ENCODE measurements around the gene UBE2O. TPM values are rescaled to one million over a fixed set of nuclear protein-coding genes. Genes with fewer than 3 reads are reported as not detected.
A peak's percentile ranks its signal among the peaks of the same experiment; 100 is the strongest.

UBE2O gene
- total RNA-seq, 1 donor from 2014 or later: 19.3 TPM

GRCh38 chr17:76369379-76369778 is 83.6 kb downstream of the UBE2O start:
- ATAC-seq: no peak

GRCh38 chr17:76368545-76368944 is 84.4 kb downstream of the UBE2O start:
- no peak for ATAC-seq

More at GRCh38 chr17:76369379-76369778, 83.6 kb downstream of the UBE2O start:
- TF ChIP-seq CTCF (IDR thresholded peaks at IDR 0.05): no peak
- intact Hi-C loops (cut with DNase I): no loop called here
- Histone ChIP-seq H3K9me3 (no peaks in the 10 kb centered on the region), H3K4me1 (peaks cover 6% of the 10 kb centered on the region), H3K27ac (no peak overlapping the region), H3K36me3 (no peaks in the 10 kb centered on the region), H3K4me3 (no peak overlapping the region), H3K27me3 (no peaks in the 10 kb centered on the region)
- no peak for DNase-seq

GRCh38 chr17:76367642-76368041 is 85.3 kb downstream of the UBE2O start:
- H3K4me1 ChIP-seq: peaks cover 6% of the 10 kb centered on the region
- no peaks in the 10 kb centered on the region for H3K9me3 ChIP-seq
- intact Hi-C loops (cut with DNase I): no loop called here
- H3K27ac ChIP-seq: no peak overlapping the region
- H3K4me3 ChIP-seq: no peak overlapping the region
- H3K36me3 ChIP-seq: no peaks in the 10 kb centered on the region
- ATAC-seq (no peak), DNase-seq (no peak)
- TF ChIP-seq CTCF (IDR thresholded peaks at IDR 0.05): no peak
- no peaks in the 10 kb centered on the region for H3K27me3 ChIP-seq

More at GRCh38 chr17:76368545-76368944, 84.4 kb downstream of the UBE2O start:
- no peaks in the 10 kb centered on the region for H3K36me3 ChIP-seq
- no peak for TF ChIP-seq CTCF (IDR thresholded peaks at IDR 0.05)
- intact Hi-C loops (cut with DNase I): no loop called here
- H3K9me3 ChIP-seq: no peaks in the 10 kb centered on the region
- no peak overlapping the region for H3K27ac ChIP-seq
- peaks cover 6% of the 10 kb centered on the region for H3K4me1 ChIP-seq
- H3K27me3 ChIP-seq: no peaks in the 10 kb centered on the region
- H3K4me3 ChIP-seq: no peak overlapping the region
- DNase-seq: no peak

GRCh38 chr17:76366247-76366646 is 86.7 kb downstream of the UBE2O start:
- ATAC-seq: no peak

GRCh38 chr17:76365256-76365903 is 87.6 kb downstream of the UBE2O start:
- H3K27me3 ChIP-seq: no peaks in the 10 kb centered on the region
- intact Hi-C loops (cut with DNase I): no loop called here
- H3K4me1 ChIP-seq: no peaks in the 10 kb centered on the region
- ATAC-seq (no peak), DNase-seq (no peak)
- no peak overlapping the region for H3K27ac ChIP-seq
- no peaks in the 10 kb centered on the region for H3K9me3 ChIP-seq
- peak; percentile 22 for TF ChIP-seq CTCF (IDR thresholded peaks at IDR 0.05)
- no peaks in the 10 kb centered on the region for H3K36me3 ChIP-seq
- H3K4me3 ChIP-seq: no peak overlapping the region

More at GRCh38 chr17:76366247-76366646, 86.7 kb downstream of the UBE2O start:
- Histone ChIP-seq H3K36me3 (no peaks in the 10 kb centered on the region), H3K27ac (no peak overlapping the region), H3K9me3 (no peaks in the 10 kb centered on the region), H3K4me1 (peaks cover 5% of the 10 kb centered on the region), H3K27me3 (no peaks in the 10 kb centered on the region), H3K4me3 (no peak overlapping the region)
- TF ChIP-seq CTCF (IDR thresholded peaks at IDR 0.05): no peak
- intact Hi-C loops (cut with DNase I): no loop called here
- DNase-seq: no peak
